Hepatocyte (in vitro differentiated cells): ENCODE measurements around the gene PRDM16. TPM values are rescaled to one million over a fixed set of nuclear protein-coding genes. Genes with fewer than 3 reads are reported as not detected.

Source experiments
- DNase-seq: peaks from one replicate; pipeline ENCODE4 v3.0.0-alpha.2; 2016; ENCODE audit warnings: low spot score
- H2AFZ ChIP-seq: fragments of 200-600 bp; sonication (generic); 2 replicates; pipeline ENCODE4 v1.6.0; 2016; ENCODE audit warnings: antibody characterized with exemption, mild to moderate bottlenecking
- H3K27ac ChIP-seq: fragments of 200-600 bp; sonication (generic); 2 replicates; pipeline ENCODE4 v1.5.1; 2016; ENCODE audit warnings: mild to moderate bottlenecking
- H3K27me3 ChIP-seq: fragments of 200-600 bp; sonication (generic); 2 replicates; pipeline ENCODE4 v1.6.1; 2016
- H3K36me3 ChIP-seq: fragments of 200-600 bp; sonication (generic); replicated peaks from 2 replicates; pipeline ENCODE4 v1.5.1; 2016; ENCODE audit warnings: low read depth; ENCODE audit not compliant: insufficient read depth
- H3K4me1 ChIP-seq: fragments of 200-600 bp; sonication (generic); 2 replicates; pipeline ENCODE4 v1.5.1; 2016; ENCODE audit warnings: mild to moderate bottlenecking, moderate library complexity; ENCODE audit not compliant: insufficient read depth
- H3K4me2 ChIP-seq: fragments of 200-600 bp; sonication (generic); 2 replicates; pipeline ENCODE4 v1.6.0; 2016
- H3K4me3 ChIP-seq: fragments of 200-600 bp; sonication (generic); 2 replicates; pipeline ENCODE4 v1.5.1; 2016; ENCODE audit warnings: mild to moderate bottlenecking
- H3K79me2 ChIP-seq: fragments of 200-600 bp; sonication (generic); 2 replicates; pipeline ENCODE4 v1.6.0; 2017; ENCODE audit warnings: mild to moderate bottlenecking
- H3K9me2 ChIP-seq: fragments of 200-600 bp; sonication (generic); replicated peaks from 2 replicates; pipeline ENCODE4 v1.6.0; 2017; ENCODE audit warnings: mild to moderate bottlenecking; ENCODE audit not compliant: insufficient read depth
- H3K9me3 ChIP-seq: fragments of 200-600 bp; sonication (generic); 2 replicates; pipeline ENCODE4 v1.5.1; 2016; ENCODE audit warnings: low read depth, mild to moderate bottlenecking
- H4K20me1 ChIP-seq: fragments of 200-600 bp; sonication (generic); 2 replicates; pipeline ENCODE4 v1.6.0; 2016; ENCODE audit warnings: mild to moderate bottlenecking; ENCODE audit not compliant: insufficient read depth, poor library complexity, severe bottlenecking
- EZH2 ChIP-seq: fragments of 200-600 bp; sonication (generic); IDR thresholded peaks from 2 replicates; pipeline ENCODE4 v1.6.1; 2016; ENCODE audit warnings: antibody characterized with exemption, mild to moderate bottlenecking, borderline replicate concordance
- EZH2phosphoT487 ChIP-seq: fragments of 200-600 bp; sonication (generic); IDR thresholded peaks from one replicate; pipeline ENCODE4 v1.6.1; 2018; ENCODE audit warnings: antibody characterized with exemption, mild to moderate bottlenecking, low read depth, moderate library complexity; ENCODE audit not compliant: unreplicated experiment, severe bottlenecking
- WGBS: methylation state at CpG from one replicate; pipeline ENCODE4 v1.1.6; 2016; ENCODE audit warnings: low lambda C conversion rate; ENCODE audit errors: missing lambda C conversion rate; 5-methylcytosine and 5-hydroxymethylcytosine counted together
- polyA plus RNA-seq: library from polyadenylated mRNA; unstranded; fragments of >200 nt; fragmentation: Nextera tagmentation; extraction: Ambion mirVana; gene quantifications from 2 replicates; pipeline ENCODE4 v1.2.1, GENCODE V29; 2016
- total RNA-seq: library from RNA; depleted of rRNA; stranded (reverse); fragments of >200 nt; gene quantifications from 2 replicates; pipeline ENCODE4 v1.2.3, GENCODE V29; 2014
- TF ChIP-seq, protein P1 (sequence below): fragments of 200-600 bp; sonication (generic); IDR thresholded peaks from 2 replicates; pipeline ENCODE4 v1.5.1; 2016; ENCODE audit warnings: antibody characterized with exemption, mild to moderate bottlenecking; ENCODE audit not compliant: poor library complexity

PRDM16 gene
- total and polyA plus RNA-seq, 2 experiments from 2014 or later = 8.1 to 9.9 TPM

DNA sequence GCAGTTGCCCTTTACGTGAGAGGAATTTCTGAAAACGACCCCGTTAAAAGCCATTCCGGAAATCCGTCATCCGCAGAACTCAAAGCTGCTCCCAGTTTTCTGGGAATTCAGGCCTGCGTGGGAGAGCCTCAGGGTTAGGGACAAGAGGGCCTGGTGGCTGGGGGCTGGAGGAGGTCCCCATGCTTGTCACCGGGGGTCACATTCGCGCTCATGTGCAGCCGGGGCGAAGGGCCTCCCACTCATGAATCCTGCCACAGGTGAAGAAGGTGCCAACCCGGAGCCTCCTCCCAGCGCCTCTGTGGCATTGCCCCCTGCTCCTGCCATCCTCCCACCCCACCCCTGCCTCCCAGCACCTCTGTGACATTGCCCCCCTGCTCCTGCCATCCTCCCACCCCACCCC is 98.3 kb downstream of the PRDM16 start:
- Histone ChIP-seq H4K20me1 (no peaks in the 10 kb centered on the region), H3K27ac (no peak overlapping the region), H3K4me1 (peaks cover 23% of the 10 kb centered on the region), H2AFZ (no peak overlapping the region), H3K4me2 (no peak overlapping the region), H3K27me3 (no peaks in the 10 kb centered on the region), H3K9me2 (no peaks in the 10 kb centered on the region), H3K9me3 (no peaks in the 10 kb centered on the region), H3K4me3 (no peak overlapping the region), H3K79me2 (no peaks in the 10 kb centered on the region), H3K36me3 (no peaks in the 10 kb centered on the region)
- DNase-seq = no peak
- 73% methylated on average over 10 of the region's 14 CpGs for WGBS
- TF ChIP-seq EZH2 = no peak
- no peak for TF ChIP-seq EZH2phosphoT487
- TF ChIP-seq, protein P1, sequence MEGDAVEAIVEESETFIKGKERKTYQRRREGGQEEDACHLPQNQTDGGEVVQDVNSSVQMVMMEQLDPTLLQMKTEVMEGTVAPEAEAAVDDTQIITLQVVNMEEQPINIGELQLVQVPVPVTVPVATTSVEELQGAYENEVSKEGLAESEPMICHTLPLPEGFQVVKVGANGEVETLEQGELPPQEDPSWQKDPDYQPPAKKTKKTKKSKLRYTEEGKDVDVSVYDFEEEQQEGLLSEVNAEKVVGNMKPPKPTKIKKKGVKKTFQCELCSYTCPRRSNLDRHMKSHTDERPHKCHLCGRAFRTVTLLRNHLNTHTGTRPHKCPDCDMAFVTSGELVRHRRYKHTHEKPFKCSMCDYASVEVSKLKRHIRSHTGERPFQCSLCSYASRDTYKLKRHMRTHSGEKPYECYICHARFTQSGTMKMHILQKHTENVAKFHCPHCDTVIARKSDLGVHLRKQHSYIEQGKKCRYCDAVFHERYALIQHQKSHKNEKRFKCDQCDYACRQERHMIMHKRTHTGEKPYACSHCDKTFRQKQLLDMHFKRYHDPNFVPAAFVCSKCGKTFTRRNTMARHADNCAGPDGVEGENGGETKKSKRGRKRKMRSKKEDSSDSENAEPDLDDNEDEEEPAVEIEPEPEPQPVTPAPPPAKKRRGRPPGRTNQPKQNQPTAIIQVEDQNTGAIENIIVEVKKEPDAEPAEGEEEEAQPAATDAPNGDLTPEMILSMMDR = no peak

DNA sequence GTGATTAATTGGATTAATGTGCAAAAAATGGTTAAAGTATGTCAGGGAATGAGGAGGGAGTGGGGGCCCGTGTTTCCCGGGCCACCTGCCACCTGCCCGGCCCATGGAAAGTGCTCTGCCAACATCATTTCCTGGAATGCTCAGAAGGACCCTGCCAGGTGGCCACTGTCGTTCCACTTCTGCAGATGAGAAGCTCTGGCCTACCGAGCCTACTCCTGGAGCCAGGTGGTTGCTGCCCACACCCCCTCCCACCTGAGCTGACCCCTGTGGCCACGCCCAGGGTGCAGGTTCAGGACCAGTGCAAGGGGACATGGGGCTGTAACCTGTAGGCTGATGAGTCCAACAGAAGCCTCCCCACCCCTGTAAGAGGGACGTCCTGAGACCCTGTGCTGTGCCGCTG is 99.7 kb downstream of the PRDM16 start:
- H3K27ac ChIP-seq = no peak overlapping the region

DNA sequence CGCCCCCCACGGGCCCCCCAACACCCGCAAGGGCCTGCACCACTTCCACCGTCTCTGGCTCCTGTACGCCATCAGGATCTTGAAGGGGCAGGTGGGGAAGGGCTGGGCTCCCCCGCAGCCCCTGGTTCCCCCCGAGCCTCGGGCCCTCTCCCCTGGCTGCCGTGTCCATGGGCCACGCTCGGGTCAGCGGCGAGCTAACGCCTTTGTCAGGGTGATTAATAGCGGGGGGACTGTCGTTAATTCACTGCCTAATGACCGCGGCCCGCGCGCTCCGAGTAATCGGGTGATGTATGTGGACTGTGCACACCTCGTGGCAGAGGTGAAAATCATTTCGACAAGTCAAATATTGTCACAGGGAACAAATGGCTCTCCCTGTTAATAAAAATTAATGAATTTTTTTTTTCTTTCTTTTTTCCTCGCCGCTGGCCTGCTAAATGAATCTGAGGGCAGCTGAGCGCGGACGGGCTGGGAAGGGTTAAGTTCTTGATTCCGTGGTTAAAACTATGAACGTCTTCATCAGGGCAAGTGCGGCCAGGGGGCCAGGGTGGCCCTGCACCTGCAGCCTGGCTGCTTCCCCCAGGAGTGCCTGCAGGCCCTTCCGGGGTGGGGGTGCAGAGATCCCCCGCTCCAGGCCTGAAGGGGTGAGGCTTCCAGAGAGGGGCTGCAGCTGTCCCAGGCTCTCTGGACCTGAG is 100.8 kb downstream of the PRDM16 start:
- Histone ChIP-seq H3K27me3 (no peaks in the 10 kb centered on the region), H3K4me3 (no peak overlapping the region), H4K20me1 (no peaks in the 10 kb centered on the region), H3K4me1 (peaks cover 23% of the 10 kb centered on the region), H3K4me2 (peak overlapping the region; percentile 76), H2AFZ (no peak overlapping the region), H3K27ac (peak overlapping the region; percentile 92), H3K9me2 (no peaks in the 10 kb centered on the region), H3K36me3 (no peaks in the 10 kb centered on the region), H3K79me2 (no peaks in the 10 kb centered on the region), H3K9me3 (no peaks in the 10 kb centered on the region)
- WGBS = 80% methylated on average over 30 of the region's 35 CpGs
- no peak for DNase-seq
- TF ChIP-seq EZH2phosphoT487 (no peak), EZH2 (no peak)
- TF ChIP-seq, protein P1 = no peak

More for the DNA sequence above, 99.7 kb downstream of the PRDM16 start:
- H3K9me3 ChIP-seq = no peaks in the 10 kb centered on the region
- no peak for TF ChIP-seq EZH2
- TF ChIP-seq, protein P1 = no peak
- no peak for TF ChIP-seq EZH2phosphoT487
- no peak for DNase-seq
- no peak overlapping the region for H3K4me2 ChIP-seq
- H3K4me3 ChIP-seq = no peak overlapping the region
- H3K9me2 ChIP-seq = no peaks in the 10 kb centered on the region
- H3K79me2 ChIP-seq = no peaks in the 10 kb centered on the region
- no peaks in the 10 kb centered on the region for H3K36me3 ChIP-seq
- H2AFZ ChIP-seq = no peak overlapping the region
- H4K20me1 ChIP-seq = no peaks in the 10 kb centered on the region
- peaks cover 23% of the 10 kb centered on the region for H3K4me1 ChIP-seq
- 79% methylated on average over 8 of the region's 8 CpGs for WGBS
- no peaks in the 10 kb centered on the region for H3K27me3 ChIP-seq
